ENCODE results near the gene MNAT1.

DNA sequence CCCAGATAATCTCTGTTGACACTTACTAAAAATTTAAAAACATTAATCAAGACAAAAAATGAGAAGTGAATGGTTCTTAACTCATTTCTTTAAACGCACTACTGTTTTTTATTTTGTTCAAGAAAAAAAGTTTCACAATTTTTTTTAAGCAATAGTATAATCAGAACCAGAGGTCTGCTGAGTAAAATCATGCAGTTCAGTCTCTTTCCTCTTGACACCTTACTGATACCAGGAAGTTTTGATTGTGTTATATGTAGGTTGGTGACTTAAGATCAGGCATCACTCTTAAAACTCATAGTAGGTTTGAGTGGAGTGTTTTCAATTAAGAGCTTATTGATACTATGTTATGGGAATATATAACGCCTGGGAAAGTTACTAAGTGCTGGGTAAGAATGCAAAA, 125.0 kb downstream of the MNAT1 start:
- TF ChIP-seq, protein P1, sequence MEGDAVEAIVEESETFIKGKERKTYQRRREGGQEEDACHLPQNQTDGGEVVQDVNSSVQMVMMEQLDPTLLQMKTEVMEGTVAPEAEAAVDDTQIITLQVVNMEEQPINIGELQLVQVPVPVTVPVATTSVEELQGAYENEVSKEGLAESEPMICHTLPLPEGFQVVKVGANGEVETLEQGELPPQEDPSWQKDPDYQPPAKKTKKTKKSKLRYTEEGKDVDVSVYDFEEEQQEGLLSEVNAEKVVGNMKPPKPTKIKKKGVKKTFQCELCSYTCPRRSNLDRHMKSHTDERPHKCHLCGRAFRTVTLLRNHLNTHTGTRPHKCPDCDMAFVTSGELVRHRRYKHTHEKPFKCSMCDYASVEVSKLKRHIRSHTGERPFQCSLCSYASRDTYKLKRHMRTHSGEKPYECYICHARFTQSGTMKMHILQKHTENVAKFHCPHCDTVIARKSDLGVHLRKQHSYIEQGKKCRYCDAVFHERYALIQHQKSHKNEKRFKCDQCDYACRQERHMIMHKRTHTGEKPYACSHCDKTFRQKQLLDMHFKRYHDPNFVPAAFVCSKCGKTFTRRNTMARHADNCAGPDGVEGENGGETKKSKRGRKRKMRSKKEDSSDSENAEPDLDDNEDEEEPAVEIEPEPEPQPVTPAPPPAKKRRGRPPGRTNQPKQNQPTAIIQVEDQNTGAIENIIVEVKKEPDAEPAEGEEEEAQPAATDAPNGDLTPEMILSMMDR (IDR thresholded peaks at IDR 0.05 in 8 of 11, conservative IDR thresholded peaks at IDR 0.05 in 3 of 11): no peak
- TF ChIP-seq POLR2AphosphoS5 (IDR thresholded peaks at IDR 0.05): no peak

All from spleen (tissue), 7 donors.